Breast epithelium (tissue), 4 donors: Measurements from ENCODE around the gene ENDOV. TPM values are rescaled to one million over a fixed set of nuclear protein-coding genes. Genes with fewer than 3 reads are reported as not detected.

Experiments used
- DNase-seq, 2 donors: peaks; one replicate each; pipeline ENCODE4 v3.0.0-alpha.2; 2019; ENCODE audit warnings: low spot score in 2 of 2
- H3K27ac ChIP-seq, 2 donors: fragments of 200-600 bp; sonication (generic) in 1 of 2; one replicate each; pipeline ENCODE4 v1.5.1; 2016 to 2019; ENCODE audit warnings: mild to moderate bottlenecking in 1 of 2
- H3K27me3 ChIP-seq, 2 donors: fragments of 200-600 bp; sonication (generic) in 1 of 2; one replicate each; pipeline versions ENCODE4 v1.5.1 to v1.6.0; 2017 to 2019; ENCODE audit warnings: control low read depth in 1 of 2, mild to moderate bottlenecking in 1 of 2
- H3K36me3 ChIP-seq: fragments of 200-600 bp; one replicate; pipeline ENCODE4 v1.5.1; 2019
- H3K4me1 ChIP-seq, 2 donors: fragments of 200-600 bp; sonication (generic); one replicate each; pipeline ENCODE4 v1.5.1; 2016 to 2019; ENCODE audit warnings: control low read depth in 1 of 2
- H3K4me3 ChIP-seq, 3 donors: fragments of 200-600 bp; sonication (generic); 1 replicate in 2 of 3; 2 replicates in 1 of 3; pipeline ENCODE4 v1.5.1; 2016 to 2019; ENCODE audit warnings: mild to moderate bottlenecking in 3 of 3, moderate library complexity in 2 of 3
- H3K9me3 ChIP-seq, 2 donors: fragments of 200-600 bp; sonication (generic) in 1 of 2; one replicate each; pipeline ENCODE4 v1.5.1; 2016 to 2019; ENCODE audit warnings: control low read depth in 1 of 2
- CTCF ChIP-seq, 3 donors: fragments of 450-650 bp; IDR thresholded peaks; one replicate each; pipeline ENCODE4 v1.5.1; 2016 to 2017; ENCODE audit warnings: antibody characterized with exemption in 3 of 3, mild to moderate bottlenecking in 3 of 3, moderate library complexity in 3 of 3
- POLR2A ChIP-seq: fragments of 450-650 bp; IDR thresholded peaks from one replicate; pipeline ENCODE4 v1.6.1; 2016; ENCODE audit warnings: antibody characterized with exemption, mild to moderate bottlenecking, moderate library complexity
- POLR2AphosphoS5 ChIP-seq, 3 donors: sonication (generic); formaldehyde crosslinking; IDR thresholded peaks; one replicate each; pipeline ENCODE4 v1.6.1; 2017; ENCODE audit warnings: antibody characterized with exemption in 3 of 3
- intact Hi-C: fragments of 100-400 bp; cut with DNase I; formaldehyde crosslinking; loops from one replicate; pipeline ENCODE4 v1.15.1; 2023; ENCODE audit warnings: low total_unique reads
- total RNA-seq, 3 donors: library from RNA; depleted of rRNA; stranded (reverse); fragments of >200 nt; gene quantifications; one replicate each; pipeline ENCODE4 v1.1.0, GENCODE V29; 2016

The ENDOV gene
- total RNA-seq, 3 donors from 2014 or later: 13.8 to 17.0 (median 16.7) TPM

GRCh38 chr17:80439499-80439898, 24.5 kb downstream of the ENDOV start:
- no peak overlapping the region for H3K27ac ChIP-seq
- H3K9me3 ChIP-seq: no peaks in the 10 kb centered on the region
- no peak for DNase-seq
- H3K4me3 ChIP-seq: no peak overlapping the region
- no peaks in the 10 kb centered on the region for H3K27me3 ChIP-seq
- no peaks in the 10 kb centered on the region for H3K4me1 ChIP-seq
- intact Hi-C loops: loop anchor here (10.0 kb wide), 1 partner anchor 115 kb away; no protein-coding TSS in a partner anchor
- TF ChIP-seq POLR2AphosphoS5 (IDR thresholded peaks at IDR 0.05) (no peak), POLR2A (no peak), CTCF (IDR thresholded peaks at IDR 0.05) (no peak)
- H3K36me3 ChIP-seq: no peaks in the 10 kb centered on the region

GRCh38 chr17:80441133-80441578, 26.2 kb downstream of the ENDOV start:
- Histone ChIP-seq H3K27me3 (no peaks in the 10 kb centered on the region), H3K4me1 (no peaks in the 10 kb centered on the region), H3K36me3 (no peaks in the 10 kb centered on the region), H3K27ac (no peak overlapping the region), H3K4me3 (no peak overlapping the region), H3K9me3 (no peaks in the 10 kb centered on the region)
- intact Hi-C loops: no loop called here
- no peak for TF ChIP-seq POLR2AphosphoS5 (IDR thresholded peaks at IDR 0.05)
- no peak for TF ChIP-seq POLR2A
- no peak for TF ChIP-seq CTCF (IDR thresholded peaks at IDR 0.05)
- DNase-seq: no peak

GRCh38 chr17:80441598-80442322, 26.8 kb downstream of the ENDOV start:
- Histone ChIP-seq H3K36me3 (no peaks in the 10 kb centered on the region), H3K4me1 (no peaks in the 10 kb centered on the region), H3K27ac (no peak overlapping the region), H3K4me3 (no peak overlapping the region), H3K9me3 (no peaks in the 10 kb centered on the region), H3K27me3 (no peaks in the 10 kb centered on the region)
- no peak for DNase-seq
- intact Hi-C loops: no loop called here
- no peak for TF ChIP-seq POLR2A
- no peak for TF ChIP-seq CTCF (IDR thresholded peaks at IDR 0.05)
- TF ChIP-seq POLR2AphosphoS5 (IDR thresholded peaks at IDR 0.05): no peak

- no peak for DNase-seq
- H3K36me3 ChIP-seq: no peaks in the 10 kb centered on the region
- intact Hi-C loops: no loop called here
- H3K4me1 ChIP-seq: no peaks in the 10 kb centered on the region
- no peaks in the 10 kb centered on the region for H3K9me3 ChIP-seq
- H3K4me3 ChIP-seq: no peak overlapping the region
- no peak overlapping the region for H3K27ac ChIP-seq
- TF ChIP-seq POLR2A: no peak
- no peak for TF ChIP-seq CTCF (IDR thresholded peaks at IDR 0.05)
- no peak for TF ChIP-seq POLR2AphosphoS5 (IDR thresholded peaks at IDR 0.05)
- no peaks in the 10 kb centered on the region for H3K27me3 ChIP-seq
Observed at GRCh38 chr17:80442323-80442659, 27.3 kb downstream of the ENDOV start.

GRCh38 chr17:80442764-80443163, 27.8 kb downstream of the ENDOV start:
- TF ChIP-seq POLR2AphosphoS5 (IDR thresholded peaks at IDR 0.05) (no peak), POLR2A (no peak), CTCF (IDR thresholded peaks at IDR 0.05) (no peak)
- Histone ChIP-seq H3K4me1 (no peaks in the 10 kb centered on the region), H3K9me3 (no peaks in the 10 kb centered on the region), H3K27ac (no peak overlapping the region), H3K36me3 (no peaks in the 10 kb centered on the region), H3K4me3 (no peak overlapping the region), H3K27me3 (no peaks in the 10 kb centered on the region)
- intact Hi-C loops: no loop called here
- DNase-seq: no peak
